Right renal pelvis (tissue), 4 donors: Measurements from ENCODE around the gene ASB8. TPM values are rescaled to one million over a fixed set of nuclear protein-coding genes. Genes with fewer than 3 reads are reported as not detected.

Experiments
- DNase-seq, 4 donors: peaks; one replicate each; pipeline ENCODE4 v3.0.0-alpha.2; 2013; ENCODE audit warnings: low read depth in 4 of 4, low spot score in 3 of 4, missing footprints in 1 of 4
- polyA plus RNA-seq, 4 donors: library from polyadenylated mRNA; unstranded; fragments of 120-200 nt; gene quantifications; one replicate each; pipeline ENCODE4 v1.2.1, GENCODE V29; 2013; ENCODE audit not compliant: insufficient read length in 4 of 4

ASB8 gene, protein sequence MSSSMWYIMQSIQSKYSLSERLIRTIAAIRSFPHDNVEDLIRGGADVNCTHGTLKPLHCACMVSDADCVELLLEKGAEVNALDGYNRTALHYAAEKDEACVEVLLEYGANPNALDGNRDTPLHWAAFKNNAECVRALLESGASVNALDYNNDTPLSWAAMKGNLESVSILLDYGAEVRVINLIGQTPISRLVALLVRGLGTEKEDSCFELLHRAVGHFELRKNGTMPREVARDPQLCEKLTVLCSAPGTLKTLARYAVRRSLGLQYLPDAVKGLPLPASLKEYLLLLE
- polyA plus RNA-seq, result 10 to 100 TPM; 33.1 to 41.4 (median 40.4) TPM

DNA sequence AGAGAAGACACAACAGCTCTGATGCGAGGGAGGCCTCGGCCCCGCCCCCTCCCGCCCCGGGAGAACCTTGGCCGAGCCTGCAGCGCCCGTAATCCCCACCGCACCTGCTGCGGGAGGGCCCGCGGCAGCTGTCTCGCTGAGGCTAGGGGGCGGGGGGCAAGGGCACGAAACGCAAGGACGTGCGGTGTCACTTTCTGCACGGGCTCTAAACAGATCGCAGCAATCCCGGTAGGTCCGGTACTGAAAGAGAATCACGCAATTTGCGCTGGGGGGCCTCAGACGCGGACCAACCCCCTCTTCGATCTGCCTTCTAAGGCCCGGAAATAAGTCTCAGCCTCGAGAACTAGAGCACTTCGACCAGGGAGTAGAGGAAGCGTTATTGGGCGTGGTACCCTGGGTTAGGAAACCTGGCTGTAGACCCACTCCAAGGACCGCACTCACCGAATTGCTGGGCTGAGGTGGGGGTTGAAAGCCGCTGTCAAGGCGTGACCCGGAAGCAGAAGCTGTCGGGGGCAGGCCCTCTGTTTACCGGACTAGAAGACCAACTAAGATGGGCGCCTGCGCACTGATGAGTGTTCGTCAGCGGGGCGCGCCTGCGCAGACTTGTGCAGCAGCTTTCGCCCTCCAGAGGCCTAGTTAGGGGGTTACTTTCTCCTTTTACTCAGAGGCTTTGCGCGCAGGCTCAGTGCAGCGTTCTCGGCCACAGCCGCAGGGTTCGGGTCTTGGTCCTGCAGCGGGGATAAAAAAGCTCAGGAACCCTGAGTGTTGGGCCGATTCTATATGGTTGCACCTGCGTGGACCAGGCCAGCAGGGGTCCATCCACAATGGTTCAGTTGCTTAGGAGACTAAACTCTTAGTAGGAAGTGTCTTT, at the start of gene ASB8:
Gene ASB8 (minus strand): TSS at position 498 of the 871 bp plus-strand sequence. CDS start 4,019 bp downstream, outside the sequence.
- peak; percentile 95 to 98 (median 97) for DNase-seq

DNA sequence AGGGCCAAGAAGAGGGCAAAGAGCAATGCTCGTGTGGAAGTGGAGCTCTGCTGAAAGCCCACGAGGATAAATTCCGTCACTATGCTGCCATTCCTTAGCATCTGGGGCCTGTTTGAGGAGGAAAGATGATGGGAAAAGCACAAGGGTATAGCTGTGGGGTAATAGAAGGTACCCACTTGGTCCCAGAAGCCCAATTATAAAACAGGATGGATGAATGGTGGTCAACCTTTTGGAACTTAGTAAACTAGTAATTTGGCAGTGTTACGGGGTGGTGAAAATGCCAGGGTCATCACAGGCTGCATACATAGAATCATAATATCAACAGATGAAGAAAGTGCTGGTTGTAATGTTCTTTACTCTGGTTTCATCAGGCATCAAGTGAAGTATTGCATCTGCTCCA, 45.9 kb upstream of the ASB8 start, which contains the start of gene OR10AD1:
Gene OR10AD1 (minus strand): TSS at position 101 of the 400 bp plus-strand sequence. CDS start 0 bp downstream, at position 101.
- DNase-seq, result no peak

DNA sequence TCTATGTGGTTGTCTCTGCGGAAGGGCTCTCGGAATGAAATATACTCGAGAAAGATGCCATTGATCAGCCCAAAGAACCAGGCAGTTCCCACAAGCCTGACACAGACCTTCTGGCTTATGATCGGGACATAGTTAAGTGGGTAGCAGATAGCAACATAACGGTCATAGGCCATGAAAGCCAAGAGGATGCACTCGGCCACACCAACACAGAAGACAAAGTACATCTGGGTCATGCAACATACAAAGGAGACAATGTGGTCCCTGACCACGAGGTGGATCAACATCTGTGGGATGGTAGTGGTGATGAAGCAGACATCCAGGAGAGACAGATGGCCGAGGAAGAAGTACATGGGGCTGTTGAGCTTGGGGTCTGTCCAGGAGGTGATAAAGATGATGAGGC, 45.5 kb upstream of the ASB8 start:
- DNase-seq, result no peak

DNA sequence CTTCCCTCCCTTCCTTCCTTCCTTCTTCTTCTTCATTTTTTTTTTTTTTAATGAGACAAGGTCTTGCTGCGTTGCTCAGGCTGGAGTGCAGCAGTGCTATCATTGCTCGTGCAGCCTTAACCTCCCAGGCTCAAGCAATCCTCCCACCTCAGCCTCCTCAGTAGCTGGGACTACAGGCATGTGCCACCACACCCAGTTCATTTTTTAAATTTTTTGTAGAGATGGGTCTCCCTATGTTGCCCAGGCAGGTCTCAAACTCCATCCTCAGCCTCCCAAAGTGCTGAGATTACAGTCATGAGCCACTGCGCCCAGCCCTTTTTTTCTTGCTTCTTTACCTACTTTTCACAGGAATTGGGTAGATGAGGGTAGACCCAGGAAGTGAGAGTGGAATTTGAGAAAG, 44.2 kb upstream of the ASB8 start:
- DNase-seq, result no peak

DNA sequence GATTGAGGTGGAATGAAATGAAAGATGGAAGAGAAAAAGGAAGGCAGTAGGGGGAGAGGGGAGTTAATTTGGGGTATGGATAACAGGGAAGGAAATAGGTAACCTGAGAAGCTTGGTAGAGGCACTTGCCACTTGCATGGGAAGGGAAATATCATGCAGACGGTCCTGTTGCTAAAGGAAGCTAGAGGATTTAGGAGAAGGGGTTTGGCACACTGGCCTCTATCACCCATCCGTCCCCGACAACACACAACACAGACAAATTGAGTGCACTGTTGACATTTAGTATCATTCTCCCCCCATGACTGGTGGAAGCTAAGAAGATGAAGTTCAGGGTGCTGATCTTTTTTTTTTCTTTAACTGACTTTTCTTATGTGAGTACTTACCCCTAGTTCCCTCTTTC, 43.8 kb upstream of the ASB8 start:
- DNase-seq, result no peak

DNA sequence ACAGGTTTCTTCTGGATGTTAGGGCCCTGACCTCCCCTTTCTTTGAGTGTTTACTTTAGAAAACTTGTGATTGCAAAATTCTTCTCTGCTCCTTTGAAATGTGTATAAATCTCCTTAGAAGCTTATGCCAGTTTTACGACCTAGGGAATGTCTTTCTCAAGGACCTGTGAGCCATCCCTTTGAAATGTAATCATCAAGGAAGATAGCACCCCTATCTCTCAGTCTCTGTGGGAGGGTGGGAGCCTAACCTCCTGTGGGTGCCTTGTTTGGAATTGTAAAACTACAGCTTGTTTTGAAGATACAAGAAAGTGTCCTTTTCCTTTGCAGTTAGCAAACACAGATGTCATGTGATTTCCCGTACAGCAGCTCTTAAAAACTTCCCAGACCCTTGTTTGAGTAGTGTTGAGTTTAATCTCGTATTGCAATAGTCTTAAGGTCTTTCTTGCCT, 42.5 kb upstream of the ASB8 start:
- no peak for DNase-seq

DNA sequence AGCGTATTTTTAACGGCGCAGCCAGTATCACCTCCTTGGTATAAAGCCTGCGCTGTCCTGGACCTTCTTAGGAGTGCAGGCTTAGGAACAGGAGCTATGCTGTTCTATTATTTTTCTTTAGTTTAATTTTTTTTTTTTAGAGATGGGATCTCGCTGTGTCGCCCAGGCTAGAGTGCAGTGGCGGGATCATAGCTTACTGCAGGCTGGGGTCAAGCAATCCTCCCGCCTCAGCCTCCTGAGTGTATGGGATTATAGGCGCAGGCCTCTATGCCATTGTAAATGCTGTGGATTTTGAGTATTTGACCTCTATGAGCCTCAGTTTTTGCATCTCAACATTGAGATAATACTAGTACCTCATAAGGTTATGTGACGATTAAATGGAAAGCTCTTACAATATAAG, 41.7 kb upstream of the ASB8 start:
- DNase-seq, result no peak

DNA sequence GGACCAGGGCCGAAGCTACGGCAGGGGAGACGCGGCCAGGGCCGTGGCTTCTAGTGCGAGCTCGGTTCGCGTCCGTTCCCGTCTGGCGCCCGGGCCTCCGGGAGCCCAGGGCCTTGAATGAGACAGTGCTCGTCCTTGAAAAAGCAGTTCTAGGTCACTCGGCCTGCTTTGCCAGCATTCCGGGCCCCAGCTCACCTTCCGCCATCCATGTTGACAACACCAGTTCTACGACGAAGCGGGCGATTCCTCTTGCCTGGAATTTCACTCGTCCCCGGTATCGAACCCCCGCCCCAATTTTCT, 41.3 kb upstream of the ASB8 start:
- no peak for DNase-seq

- peak; percentile 87 to 93 (median 91) for DNase-seq
Measured at GRCh38 chr12:48197971-48198671, 40.8 kb upstream of the ASB8 start.

- no peak for DNase-seq
Measured at GRCh38 chr12:48197549-48197970, 40.2 kb upstream of the ASB8 start.

DNA sequence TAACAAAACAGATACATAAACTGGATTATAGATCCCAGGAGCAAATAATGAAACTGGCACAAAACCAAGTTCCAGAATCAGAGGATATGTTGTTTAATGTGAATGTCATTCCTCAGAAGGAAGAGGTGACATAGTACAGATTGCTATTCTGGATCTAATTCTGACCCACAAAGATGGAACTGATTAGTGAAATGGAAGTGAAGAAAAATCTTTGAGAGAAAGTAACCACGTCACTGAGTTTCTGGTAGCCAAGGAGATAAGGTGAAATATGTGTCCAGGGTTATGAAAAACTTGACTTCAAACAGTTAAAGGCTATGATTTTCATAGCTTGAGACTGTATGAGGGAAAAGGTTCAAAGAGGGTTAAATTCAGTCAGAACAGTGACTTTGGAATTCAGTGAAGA, 37.5 kb upstream of the ASB8 start:
- DNase-seq, result no peak

GRCh38 chr12:48193623-48194022, 36.3 kb upstream of the ASB8 start:
- no peak for DNase-seq

- DNase-seq, result no peak
Measured at GRCh38 chr12:48192861-48193260, 35.5 kb upstream of the ASB8 start.

GRCh38 chr12:48191096-48191495, 33.8 kb upstream of the ASB8 start:
- DNase-seq, result no peak

- DNase-seq, result peak in 3 of 4 donors; percentile 62 to 75 (median 73)
Measured at GRCh38 chr12:48189331-48190125, 32.2 kb upstream of the ASB8 start.

- no peak for DNase-seq
Measured at GRCh38 chr12:48187916-48188695, 30.8 kb upstream of the ASB8 start.

GRCh38 chr12:48185181-48185919, 28.0 kb upstream of the ASB8 start:
- DNase-seq, result no peak

DNA sequence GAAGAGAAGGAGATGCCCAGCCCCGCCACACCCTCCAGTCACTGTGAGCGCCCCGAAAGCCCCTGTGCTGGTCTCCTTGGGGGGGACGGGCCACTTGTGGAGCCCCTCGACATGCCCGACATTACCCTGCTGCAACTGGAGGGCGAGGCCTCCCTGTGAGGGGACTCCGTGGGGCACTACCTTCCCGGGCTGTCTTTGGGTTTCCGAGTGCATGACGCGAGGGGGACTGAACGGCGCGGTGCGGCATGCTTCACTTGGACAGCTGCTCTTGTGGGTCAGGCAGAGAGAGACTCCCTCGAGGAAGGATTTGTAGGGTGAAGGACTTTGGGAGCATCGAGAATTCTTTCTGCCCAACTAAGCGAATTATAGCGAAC, 27.2 kb upstream of the ASB8 start:
- DNase-seq, result no peak
